OCI-M2 (cell line): ENCODE measurements around the gene GALNT7.
"Not testable (repeated sequence)": the region's sequence is repeated elsewhere in the genome, so short reads cannot be mapped to it uniquely, and the experiment has no call there.

Source experiments
- DNase-seq: peaks from one replicate; lab custom pipeline; 2025; ENCODE audit not compliant: unreplicated experiment; lab: John Stamatoyannopoulos, UW

The GALNT7 gene, protein sequence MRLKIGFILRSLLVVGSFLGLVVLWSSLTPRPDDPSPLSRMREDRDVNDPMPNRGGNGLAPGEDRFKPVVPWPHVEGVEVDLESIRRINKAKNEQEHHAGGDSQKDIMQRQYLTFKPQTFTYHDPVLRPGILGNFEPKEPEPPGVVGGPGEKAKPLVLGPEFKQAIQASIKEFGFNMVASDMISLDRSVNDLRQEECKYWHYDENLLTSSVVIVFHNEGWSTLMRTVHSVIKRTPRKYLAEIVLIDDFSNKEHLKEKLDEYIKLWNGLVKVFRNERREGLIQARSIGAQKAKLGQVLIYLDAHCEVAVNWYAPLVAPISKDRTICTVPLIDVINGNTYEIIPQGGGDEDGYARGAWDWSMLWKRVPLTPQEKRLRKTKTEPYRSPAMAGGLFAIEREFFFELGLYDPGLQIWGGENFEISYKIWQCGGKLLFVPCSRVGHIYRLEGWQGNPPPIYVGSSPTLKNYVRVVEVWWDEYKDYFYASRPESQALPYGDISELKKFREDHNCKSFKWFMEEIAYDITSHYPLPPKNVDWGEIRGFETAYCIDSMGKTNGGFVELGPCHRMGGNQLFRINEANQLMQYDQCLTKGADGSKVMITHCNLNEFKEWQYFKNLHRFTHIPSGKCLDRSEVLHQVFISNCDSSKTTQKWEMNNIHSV

DNA sequence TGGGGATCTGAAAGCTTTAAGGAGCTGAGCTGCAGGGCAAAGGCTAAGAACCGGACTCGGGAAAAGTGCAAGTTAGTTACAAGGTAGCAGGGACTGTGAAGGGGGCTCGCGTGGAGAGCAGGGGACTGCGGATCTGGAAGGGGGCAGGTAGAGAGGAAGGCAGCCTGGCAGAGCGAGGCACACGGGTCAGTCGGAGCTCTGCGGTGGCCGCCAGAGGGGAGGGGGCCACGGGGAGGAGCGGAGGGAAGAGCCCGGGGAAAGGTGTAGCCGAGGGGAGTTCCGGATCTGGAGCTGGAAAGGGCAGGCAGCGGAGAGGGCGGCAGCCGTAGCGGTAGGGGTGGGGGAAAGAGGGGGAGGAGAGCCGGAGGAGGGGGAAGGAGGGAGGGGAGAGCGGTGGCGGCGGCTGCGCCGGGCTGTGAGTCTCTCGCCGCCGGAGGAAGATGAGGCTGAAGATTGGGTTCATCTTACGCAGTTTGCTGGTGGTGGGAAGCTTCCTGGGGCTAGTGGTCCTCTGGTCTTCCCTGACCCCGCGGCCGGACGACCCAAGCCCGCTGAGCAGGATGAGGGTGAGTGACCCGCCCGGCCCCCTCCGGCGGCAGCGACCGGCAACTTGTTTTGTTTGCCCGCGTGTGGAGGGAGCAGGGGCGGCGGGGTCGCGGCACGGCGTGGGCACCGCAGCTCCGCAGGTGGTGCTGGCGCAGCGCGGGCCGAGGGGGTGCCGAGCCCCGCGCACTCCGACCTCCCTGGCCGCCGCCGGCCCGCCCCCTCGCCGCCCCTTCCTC lies at the start of gene GALNT7:
Gene GALNT7 (plus strand): TSS at position 416 of the 782 bp plus-strand sequence. CDS start 25 bp downstream, at position 441.
- no peak for DNase-seq

DNA sequence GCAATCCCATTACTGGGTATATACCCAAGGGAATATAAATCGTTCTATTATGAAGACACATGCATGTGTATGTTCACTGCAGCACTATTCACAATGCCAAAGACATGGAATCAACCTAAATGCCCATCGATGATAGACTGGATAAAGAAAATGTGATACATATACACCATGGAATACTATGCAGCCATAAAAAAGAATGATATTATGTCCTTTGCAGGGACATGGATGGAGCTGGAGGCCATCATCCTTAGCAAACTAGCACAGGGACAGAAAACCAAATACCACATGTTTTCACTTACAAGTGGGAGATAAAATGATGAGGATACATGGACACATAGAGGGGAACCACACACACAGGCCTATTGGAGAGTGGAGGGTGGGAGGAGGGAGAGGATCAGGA lies 49.8 kb upstream of the GALNT7 start:
- DNase-seq: not testable (repeated sequence)

DNA sequence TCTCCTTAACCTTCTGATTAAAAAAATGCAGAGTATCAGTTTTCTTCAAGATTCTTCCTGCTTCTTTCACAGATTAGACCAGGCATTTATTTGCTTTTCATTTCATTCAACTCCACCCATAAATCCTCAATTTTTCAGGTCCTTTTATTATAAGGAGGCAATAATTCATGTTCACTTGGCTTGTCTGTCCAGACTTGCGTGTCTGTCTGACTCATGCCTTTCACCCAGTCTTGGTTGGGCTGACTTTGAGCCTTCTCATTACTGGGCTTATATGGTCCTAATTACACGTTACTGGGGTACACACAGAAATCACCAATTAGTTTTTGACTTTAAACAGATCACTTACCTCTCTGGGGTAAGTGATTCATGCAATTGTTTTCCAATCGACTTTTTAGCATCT lies 48.8 kb upstream of the GALNT7 start:
- DNase-seq: no peak

DNA sequence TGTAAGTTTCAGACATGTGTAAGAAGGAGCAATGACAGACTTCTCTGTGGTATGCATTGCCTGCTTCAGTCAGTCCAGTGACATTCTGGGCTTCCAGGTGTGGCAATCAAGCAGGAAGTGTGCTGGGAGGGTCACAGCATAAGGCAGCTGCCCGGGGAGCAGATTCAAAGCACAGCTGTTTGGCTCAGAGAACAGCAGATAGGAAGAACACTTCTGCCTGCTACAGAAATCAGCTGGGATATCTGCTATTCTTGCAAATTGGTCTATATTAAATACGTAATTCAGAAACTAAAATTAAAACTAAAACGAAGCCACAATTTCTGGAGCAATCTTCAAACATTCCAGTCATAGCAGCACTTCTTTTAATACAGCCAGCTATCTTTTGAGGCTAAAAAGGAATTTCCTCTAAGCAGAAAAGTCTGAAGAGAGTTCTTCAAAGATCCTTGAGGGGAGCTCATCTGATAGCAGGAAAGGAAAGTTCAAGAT lies 47.5 kb upstream of the GALNT7 start:
- DNase-seq: no peak

DNA sequence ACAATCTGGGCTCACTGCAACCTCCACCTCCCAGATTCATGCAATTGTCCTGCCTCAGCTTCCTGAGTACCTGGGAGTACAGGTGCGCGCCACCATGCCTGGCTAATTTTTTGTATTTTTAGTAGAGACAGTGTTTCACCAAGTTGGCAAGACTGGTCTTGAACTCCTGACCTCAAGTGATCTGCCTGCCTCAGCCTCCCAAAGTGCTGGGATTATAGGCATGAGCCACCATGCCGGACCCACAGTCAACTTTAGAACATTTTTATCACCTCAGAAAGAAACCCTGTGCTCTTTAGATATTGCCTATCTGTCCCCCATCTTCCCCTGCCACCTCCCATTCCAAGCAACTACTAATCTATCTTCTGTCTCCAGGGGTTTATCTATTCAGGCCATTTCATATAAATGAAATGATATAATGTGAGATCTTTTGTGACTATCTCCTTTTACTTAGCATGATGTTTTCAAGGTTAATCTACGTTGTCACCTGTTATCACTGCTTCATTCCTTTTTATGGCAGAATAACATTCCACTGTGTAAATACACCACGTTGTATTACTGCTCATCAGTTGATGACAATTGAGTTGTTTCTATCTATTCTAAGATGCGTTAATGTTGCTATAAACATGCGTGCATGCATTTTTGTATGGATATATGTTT lies 44.3 kb upstream of the GALNT7 start:
- no peak for DNase-seq

DNA sequence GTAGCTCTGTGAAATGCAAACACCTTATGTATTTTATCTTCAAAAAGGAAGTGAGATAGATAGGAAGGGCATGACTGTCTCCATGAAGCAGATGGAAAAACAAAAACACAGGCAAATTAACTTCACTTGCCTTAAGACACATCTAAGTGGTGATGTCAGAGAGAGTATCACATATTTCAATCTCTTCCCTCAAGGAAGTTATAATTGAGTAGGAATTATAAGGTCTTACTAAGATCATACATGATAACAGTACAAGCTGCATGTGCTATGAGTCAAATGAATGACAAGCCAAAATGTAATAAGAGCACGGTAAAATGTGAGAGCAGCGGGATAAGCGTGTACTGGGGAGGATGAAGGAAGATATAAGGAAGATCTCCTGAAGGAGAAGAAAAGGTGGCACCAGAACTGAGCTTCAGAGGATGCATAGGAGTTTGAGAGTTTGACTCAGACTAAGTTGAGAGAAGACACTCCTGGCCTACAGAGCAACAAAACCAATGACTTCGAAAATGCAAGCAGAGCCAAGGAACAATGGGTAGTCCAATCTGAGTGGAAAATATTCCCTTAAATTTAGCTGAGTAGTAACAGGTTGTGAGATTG lies 43.3 kb upstream of the GALNT7 start:
- DNase-seq: no peak

DNA sequence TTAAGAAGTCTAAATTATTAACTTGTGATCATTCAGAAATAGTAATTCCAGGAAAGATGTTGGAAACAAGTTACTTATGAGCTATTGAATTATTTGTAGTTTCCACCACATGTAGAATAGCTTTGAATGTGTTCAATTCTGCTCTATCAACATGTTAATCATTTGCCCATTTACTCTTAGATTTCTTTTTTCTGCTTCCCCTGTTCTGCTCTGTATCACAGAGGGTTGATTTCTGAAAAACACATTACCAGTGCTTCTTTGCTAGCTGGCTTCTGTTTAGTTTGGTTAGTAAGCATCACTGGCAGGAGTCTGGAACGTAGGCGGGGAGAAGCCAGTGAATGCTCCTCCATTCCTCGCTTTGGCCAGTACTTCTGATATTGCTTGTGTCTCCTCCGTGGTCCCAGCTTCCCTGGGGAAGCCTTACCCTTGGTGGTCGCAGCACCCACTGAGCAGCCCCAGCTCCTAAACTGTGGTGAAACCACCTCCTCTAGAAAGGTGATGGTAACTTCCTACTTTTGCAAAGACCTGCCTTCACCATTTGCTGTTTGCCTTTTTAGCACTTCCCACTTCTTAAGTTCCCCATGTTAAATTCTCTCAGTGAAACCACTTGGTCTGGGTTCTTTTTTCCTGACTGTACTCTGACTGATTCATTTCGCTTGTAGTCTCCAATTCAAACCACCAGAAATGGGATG lies 40.3 kb upstream of the GALNT7 start:
- no peak for DNase-seq

DNA sequence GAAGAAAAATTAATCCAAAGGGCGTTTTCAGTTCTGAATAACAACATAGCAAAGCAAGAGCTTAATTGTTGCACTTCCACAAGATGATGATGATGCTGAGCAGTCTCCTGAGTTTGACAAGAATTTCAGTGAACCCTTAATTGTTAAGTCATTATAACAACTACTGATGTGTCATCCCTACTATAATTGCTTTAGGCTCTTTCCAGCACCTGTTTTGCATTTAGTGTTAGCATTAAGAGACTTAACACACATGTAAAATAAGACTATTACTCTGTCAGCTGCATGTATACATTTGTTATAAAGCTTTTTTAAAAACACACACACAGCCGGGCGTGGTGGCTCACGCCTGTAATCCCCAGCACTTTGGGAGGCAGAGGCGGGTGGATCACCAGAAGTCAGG lies 37.9 kb upstream of the GALNT7 start:
- DNase-seq: no peak

DNA sequence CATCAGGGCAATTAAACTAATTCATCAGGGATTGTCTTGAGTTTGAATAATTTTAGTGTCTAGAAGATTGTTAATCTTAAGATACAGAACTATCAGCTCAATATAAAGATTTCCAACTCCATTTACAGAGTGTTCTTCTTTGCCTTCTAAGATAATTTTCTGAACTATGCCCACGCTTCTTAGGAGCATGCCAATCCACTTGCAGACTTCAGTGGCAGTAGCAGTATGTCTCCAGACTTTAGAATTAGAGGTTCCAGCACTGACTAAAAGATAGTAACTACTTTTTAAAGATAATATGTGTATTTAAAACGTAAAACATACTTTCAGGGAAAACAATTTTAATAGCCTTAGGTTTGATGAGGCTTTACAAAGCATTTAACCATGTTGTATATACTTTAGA lies 34.2 kb upstream of the GALNT7 start:
- DNase-seq: no peak

DNA sequence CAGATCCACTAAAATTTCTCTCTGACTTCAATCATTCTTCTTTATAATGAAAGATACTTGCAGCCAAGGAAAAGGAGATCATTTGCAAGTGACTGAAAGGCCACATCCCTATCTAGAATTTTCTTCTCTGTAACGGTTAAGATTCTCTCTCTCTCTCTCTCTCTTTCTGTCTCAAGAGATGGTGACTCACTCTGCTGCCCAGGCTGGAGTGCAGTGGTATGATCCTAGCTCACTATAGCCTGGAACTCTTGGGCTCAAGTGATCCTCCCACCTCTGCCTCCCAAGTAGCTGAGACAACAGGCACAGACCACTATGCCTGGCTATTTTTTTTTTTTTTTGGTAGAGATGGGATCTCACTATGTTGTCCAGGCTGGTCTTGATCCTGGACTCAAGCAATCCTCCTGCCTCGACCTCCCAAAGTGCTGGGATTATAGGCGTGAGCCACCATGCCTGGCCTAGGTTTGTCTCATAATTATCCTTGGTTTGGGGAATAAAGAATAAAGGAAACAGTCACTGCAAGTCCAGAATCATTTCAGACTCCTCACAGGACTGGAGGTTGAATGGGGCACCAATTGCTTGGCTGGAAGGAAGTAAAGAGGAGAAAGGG lies 33.3 kb upstream of the GALNT7 start:
- DNase-seq: no peak

DNA sequence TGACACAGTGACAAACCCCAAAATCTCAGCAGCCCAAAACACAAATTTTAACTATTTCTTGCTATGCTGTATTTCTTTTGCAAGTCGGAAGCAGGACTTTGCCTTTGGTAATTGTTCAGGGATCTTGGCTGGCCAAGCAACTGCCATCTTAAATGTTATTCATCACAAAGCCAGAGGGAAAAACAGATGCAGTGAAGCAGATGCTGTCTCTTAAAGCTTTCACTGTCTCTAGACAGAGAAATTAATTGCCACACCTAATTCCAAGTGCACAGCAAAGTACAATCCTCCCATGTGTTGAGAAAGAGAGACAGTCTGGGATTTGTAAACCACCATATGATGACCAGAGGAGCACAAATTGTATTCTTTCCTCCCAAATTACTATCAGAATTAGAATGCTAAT lies 30.0 kb upstream of the GALNT7 start:
- no peak for DNase-seq

DNA sequence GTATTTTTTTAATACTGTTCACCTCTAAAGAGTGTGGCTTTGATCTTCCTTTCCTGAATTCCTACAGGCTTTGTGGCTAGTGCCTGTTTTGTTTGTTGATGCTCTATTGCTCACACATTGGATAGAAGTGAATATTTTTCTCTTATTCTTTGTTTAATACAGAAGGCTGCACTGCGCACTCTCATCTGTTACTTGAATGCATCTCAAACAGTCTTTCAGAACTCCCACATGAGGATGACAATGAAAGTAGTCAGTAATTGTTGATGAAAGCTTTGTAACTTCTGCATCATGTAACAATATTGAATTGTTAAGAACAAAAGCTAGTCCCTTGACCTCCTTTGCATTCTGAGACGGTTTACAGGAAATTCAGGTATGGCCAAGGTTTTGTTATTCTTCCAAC lies 29.1 kb upstream of the GALNT7 start:
- no peak for DNase-seq

DNA sequence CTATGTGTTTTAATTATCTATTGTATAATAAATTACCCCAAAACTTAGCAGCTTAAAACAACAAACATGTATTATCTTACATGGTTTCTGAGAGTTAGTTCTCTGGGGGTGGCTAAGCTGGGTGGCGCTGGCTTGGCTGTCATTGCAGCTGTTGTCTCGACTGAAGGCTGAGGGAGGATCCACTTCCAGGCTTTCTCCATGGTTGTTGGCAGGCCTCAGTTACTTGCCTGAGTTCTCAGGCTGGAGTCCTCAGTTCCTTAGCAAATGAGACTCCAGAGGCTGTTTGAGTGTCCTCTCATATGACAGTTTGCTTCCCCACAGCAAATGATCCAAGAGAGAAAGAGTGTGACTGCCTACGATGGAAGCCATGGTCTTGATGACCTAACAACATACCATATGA lies 23.5 kb upstream of the GALNT7 start:
- DNase-seq: no peak

DNA sequence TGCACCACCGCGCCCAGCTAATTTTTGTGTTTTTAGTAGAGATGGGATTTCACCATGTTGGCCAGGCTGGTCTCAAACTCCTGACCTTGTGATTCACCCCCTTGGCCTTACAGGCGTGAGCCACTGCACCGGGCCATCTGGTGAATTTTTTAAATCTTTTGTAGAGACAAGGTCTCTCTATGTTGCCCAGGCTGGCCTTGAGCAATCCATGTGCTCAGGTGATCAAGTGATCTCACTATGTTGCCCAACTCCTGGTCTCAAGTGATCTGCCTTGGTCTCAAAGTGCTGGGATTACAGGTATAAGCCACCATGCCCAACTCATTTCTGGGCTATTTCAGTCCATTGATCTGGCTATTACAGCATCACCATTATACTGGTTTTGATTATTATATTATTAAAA lies 22.2 kb upstream of the GALNT7 start:
- no peak for DNase-seq

DNA sequence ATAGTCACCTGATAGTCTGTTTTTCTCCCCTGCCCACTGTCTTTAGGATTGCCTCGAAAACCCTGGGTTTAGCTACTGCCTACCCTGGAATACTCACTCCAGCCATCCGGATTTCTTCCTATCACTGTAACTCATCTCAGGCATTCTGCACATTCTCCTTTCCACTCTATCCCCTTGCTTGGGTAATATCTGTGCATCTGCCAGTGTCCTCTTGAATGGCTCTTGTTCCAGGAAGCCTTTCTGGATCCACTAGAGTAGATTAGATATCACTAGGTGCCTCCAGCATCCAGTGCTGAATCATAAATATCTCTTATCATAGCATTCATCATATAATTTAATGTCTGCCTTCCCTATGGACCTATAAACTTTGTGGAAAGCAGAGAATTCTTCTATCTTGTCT lies 17.1 kb upstream of the GALNT7 start:
- no peak for DNase-seq

DNA sequence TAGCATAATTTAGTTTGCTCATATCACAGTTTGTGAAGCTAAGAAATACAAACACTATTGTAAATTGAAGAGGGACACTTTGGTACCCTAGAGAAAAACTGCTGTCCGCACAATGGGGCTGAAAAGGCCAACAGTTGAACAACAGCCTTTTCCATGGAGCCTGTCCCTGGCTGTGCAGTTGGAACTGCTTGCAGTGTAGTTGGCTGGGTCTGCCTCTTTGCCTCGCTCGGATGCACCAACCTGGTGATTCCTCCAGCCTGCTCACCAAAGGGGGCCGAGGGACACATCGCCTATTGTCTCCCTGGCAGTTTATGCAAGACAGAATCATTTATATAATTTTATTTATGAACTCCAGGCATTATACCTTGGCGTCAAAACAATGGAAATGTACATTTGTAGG lies 16.5 kb upstream of the GALNT7 start:
- DNase-seq: no peak

DNA sequence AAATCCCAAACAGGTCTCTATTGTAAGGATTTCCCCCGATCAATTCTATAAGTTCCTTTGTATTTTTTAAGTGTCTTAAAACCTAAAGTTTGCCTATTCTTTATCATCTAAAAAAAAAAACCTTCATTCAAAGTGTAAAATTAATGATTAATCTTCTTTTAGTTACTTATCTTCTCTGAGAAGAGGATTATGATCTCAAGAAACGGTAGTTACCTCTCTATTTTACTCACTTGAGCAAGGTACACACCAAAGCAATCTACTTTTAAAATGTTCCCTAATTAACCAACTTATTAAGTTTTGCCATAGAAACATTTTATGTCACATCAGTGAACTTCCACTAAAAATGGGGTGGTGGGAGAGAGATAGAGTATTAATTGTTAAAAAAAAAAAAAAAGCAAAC lies 15.2 kb upstream of the GALNT7 start:
- DNase-seq: no peak

DNA sequence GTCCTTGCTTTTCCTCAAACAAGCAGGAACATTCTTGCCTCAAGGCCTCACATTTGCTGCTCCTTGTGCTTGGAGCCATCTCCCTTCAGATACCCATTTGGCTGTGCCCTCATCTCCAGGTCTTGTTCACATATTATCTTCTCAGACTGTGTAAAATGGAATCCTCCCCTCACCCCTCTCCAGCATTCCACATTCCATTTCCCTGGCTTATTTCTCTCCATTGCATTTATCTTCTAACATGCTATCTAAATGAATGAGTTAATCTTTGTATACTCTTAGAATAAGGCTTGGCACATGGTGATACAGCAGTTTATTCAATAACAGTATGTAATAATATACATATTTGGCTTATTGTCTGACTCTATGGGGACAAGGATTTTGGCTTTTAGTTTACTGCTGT lies 8.8 kb upstream of the GALNT7 start:
- DNase-seq: no peak

DNA sequence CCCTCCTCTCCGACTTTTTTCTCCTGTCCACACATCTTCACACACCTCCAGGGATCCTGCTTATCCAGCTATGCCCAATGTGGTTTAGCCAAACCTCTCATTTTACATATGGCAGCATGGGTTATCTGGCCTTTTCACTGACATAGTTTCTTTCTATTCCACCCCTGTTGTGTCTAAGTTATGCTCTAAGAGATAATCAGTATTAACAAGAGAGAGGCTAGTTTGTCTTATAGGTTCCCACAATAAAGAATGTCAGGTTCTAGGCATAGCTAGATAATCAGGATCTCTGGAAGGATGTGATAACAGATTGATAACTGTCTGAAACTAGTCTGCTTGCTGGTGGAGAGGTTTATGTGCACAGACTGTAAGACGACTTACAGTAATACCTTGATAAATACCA lies 7.7 kb upstream of the GALNT7 start:
- peak; percentile 8 for DNase-seq

DNA sequence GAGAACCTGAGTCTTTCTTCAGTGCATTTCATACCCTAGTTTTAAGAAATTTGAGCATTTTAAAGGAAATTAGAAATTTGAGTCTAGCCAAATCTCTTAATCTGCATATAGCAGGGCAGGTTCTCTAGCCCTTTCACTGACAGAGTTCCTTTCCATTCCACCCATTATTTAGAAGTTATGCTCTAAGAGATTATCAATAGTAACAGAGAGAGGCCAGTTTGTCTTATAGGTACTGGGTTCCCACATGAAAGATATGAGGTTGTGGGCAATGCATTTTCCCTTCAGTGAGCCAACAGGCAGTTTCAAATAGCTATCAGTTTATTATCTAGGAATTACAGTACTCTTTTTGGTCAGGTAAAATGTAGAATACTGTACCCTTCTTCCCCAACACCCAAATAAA lies 7.3 kb upstream of the GALNT7 start:
- DNase-seq: no peak
